GM19463 (cell line): Measurements from ENCODE around the gene C17orf78.
"Not testable (repeated sequence)": the region's sequence is repeated elsewhere in the genome, so short reads cannot be mapped to it uniquely, and the experiment has no call there.

Experiments used
- ATAC-seq: cut with Tn5 transposase; IDR thresholded peaks from one replicate; pipeline ENCODE4 v1.9.1; 2021; ENCODE audit warnings: mild to moderate bottlenecking, moderate library complexity; ENCODE audit not compliant: unreplicated experiment

C17orf78 gene

GRCh38 chr17:37385474-37385990 is 9.7 kb downstream of the C17orf78 start:
- no peak for ATAC-seq

- ATAC-seq, result no peak
Observed at GRCh38 chr17:37386462-37386861, 10.7 kb downstream of the C17orf78 start.

GRCh38 chr17:37388266-37388665 is 12.5 kb downstream of the C17orf78 start:
- ATAC-seq, result no peak

- ATAC-seq, result no peak
Observed at GRCh38 chr17:37389160-37389559, 13.4 kb downstream of the C17orf78 start.

- ATAC-seq, result no peak
Observed at GRCh38 chr17:37391146-37391545, 15.4 kb downstream of the C17orf78 start.

GRCh38 chr17:37392024-37392590 is 16.3 kb downstream of the C17orf78 start:
- peak; percentile 48 for ATAC-seq

GRCh38 chr17:37393352-37393751 is 17.6 kb downstream of the C17orf78 start:
- ATAC-seq, result no peak

- no peak for ATAC-seq
Observed at GRCh38 chr17:37399265-37399803, 23.5 kb downstream of the C17orf78 start.

- ATAC-seq, result no peak
Observed at GRCh38 chr17:37400505-37400904, 24.7 kb downstream of the C17orf78 start.

- not testable (repeated sequence) for ATAC-seq
Observed at GRCh38 chr17:37405522-37405921, 29.7 kb downstream of the C17orf78 start.

- ATAC-seq, result peak; percentile 22
Observed at GRCh38 chr17:37405955-37406634, 30.3 kb downstream of the C17orf78 start.

GRCh38 chr17:37406635-37407461 is 31.1 kb downstream of the C17orf78 start, which contains the start of the genes ACACA and TADA2A:
Gene ACACA (minus strand): TSS chr17:37406836. CDS start chr17:37406299, 537 bp downstream.
Gene TADA2A (plus strand): TSS chr17:37406886. CDS start chr17:37411366, 4,480 bp downstream.
- ATAC-seq, result peak; percentile 93

- ATAC-seq, result not testable (repeated sequence)
Observed at GRCh38 chr17:37408145-37408479, 32.3 kb downstream of the C17orf78 start.

GRCh38 chr17:37410357-37410756 is 34.6 kb downstream of the C17orf78 start:
- no peak for ATAC-seq

- no peak for ATAC-seq
Observed at GRCh38 chr17:37413875-37414519, 38.2 kb downstream of the C17orf78 start.

GRCh38 chr17:37417852-37418251 is 42.1 kb downstream of the C17orf78 start:
- ATAC-seq, result no peak

GRCh38 chr17:37422971-37423625 is 47.3 kb downstream of the C17orf78 start:
- ATAC-seq, result no peak

GRCh38 chr17:37425268-37425667 is 49.5 kb downstream of the C17orf78 start:
- no peak for ATAC-seq

- no peak for ATAC-seq
Observed at GRCh38 chr17:37429039-37429438, 53.3 kb downstream of the C17orf78 start.

- ATAC-seq, result no peak
Observed at GRCh38 chr17:37429453-37429852, 53.7 kb downstream of the C17orf78 start.
